GM21576 (cell line): Measurements from ENCODE around the gene FBXW12.
A peak's percentile ranks its signal among the peaks of the same experiment; 100 is the strongest.

Experiments used
- ATAC-seq: cut with Tn5 transposase; IDR thresholded peaks from one replicate; pipeline ENCODE4 v1.9.1; 2021; ENCODE audit warnings: mild to moderate bottlenecking, moderate library complexity; ENCODE audit not compliant: unreplicated experiment

The FBXW12 gene

GRCh38 chr3:48432411-48433371 lies 60.7 kb downstream of the FBXW12 start:
- ATAC-seq: no peak

- no peak for ATAC-seq
These were observed 61.6 kb downstream of the FBXW12 start for GRCh38 chr3:48433472-48434118.

- ATAC-seq: no peak
These were observed 62.7 kb downstream of the FBXW12 start for GRCh38 chr3:48434591-48435222.

GRCh38 chr3:48435223-48435595 lies 63.2 kb downstream of the FBXW12 start:
- no peak for ATAC-seq

GRCh38 chr3:48435774-48436476 lies 63.9 kb downstream of the FBXW12 start:
- ATAC-seq: no peak

- no peak for ATAC-seq
These were observed 64.4 kb downstream of the FBXW12 start for GRCh38 chr3:48436477-48436787.

GRCh38 chr3:48436855-48437254 lies 64.8 kb downstream of the FBXW12 start:
- ATAC-seq: no peak

DNA sequence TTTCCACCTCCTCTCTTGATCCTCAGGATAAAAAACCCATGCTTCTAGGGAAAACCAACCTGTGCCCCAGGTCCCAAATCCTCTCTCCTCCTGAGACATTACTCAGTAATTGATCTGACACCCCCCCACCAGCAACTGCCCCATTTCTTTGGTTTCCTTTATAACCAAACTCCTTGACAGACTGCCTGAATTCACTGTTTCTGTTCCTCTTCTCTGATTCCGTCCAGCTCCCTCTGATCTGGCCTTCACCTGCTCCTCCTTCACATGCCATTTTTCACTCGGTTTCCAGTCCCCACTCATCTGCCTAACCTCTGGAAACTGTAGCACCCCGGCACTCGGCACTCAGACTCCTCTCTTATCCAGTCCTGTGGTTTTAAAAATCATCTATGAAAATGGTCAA lies 65.8 kb downstream of the FBXW12 start:
- no peak for ATAC-seq

GRCh38 chr3:48439820-48440589 lies 68.0 kb downstream of the FBXW12 start, which contains the start of the genes CCDC51 and TMA7:
Gene CCDC51, minus strand, starts transcription at chr3:48440119. Its CDS starts 4,991 bp downstream, at chr3:48435128.
Gene TMA7, plus strand, starts transcription at chr3:48440257. Its CDS starts 40 bp downstream, at chr3:48440297.
- ATAC-seq: peak; percentile 86

GRCh38 chr3:48440590-48440958 lies 68.6 kb downstream of the FBXW12 start:
- no peak for ATAC-seq

DNA sequence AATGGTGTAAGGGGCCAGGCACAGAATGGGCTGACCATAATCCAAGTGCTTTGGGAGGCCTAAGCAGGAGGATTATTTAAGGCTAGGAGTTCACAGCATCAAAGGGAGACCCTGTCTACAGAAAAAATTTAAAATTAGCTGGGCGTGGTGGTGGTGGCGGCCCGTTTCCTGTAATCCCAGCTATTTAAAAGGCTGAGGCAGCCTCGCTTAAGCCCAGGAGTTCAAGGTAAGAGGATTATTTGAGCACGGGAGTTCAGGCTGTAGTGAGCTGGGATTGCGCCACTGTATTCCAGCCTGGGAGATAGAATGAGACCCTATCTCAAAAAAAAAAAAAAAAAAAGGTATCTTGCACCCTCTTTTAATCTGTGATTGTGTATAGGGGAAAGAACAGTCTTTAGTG lies 69.9 kb downstream of the FBXW12 start:
- no peak for ATAC-seq
